Ecto neural progenitor cell (in vitro differentiated cells): ENCODE data around the gene NPIPB8.
"Not testable (repeated sequence)": the region's sequence is repeated elsewhere in the genome, so short reads cannot be mapped to it uniquely, and the experiment has no call there.

Experiments used
- DNase-seq: peaks from one replicate; pipeline ENCODE4 v3.0.0-alpha.2; 2018; ENCODE audit warnings: low spot score

The NPIPB8 gene

GRCh38 chr16:28636093-28636823 is 1.6 kb upstream of the NPIPB8 start:
- DNase-seq: not testable (repeated sequence)

- not testable (repeated sequence) for DNase-seq
These were observed 494 bp downstream of the NPIPB8 start for GRCh38 chr16:28638359-28638758.

- DNase-seq: not testable (repeated sequence)
These were observed 2.1 kb downstream of the NPIPB8 start for GRCh38 chr16:28639959-28640358.

GRCh38 chr16:28666264-28666663 is 28.4 kb downstream of the NPIPB8 start:
- not testable (repeated sequence) for DNase-seq

- not testable (repeated sequence) for DNase-seq
These were observed 29.6 kb downstream of the NPIPB8 start for GRCh38 chr16:28667480-28667879.

- not testable (repeated sequence) for DNase-seq
These were observed 30.3 kb downstream of the NPIPB8 start for GRCh38 chr16:28668199-28668598.

GRCh38 chr16:28688327-28688952 is 50.6 kb downstream of the NPIPB8 start:
- DNase-seq: not testable (repeated sequence)

GRCh38 chr16:28689425-28689824 is 51.6 kb downstream of the NPIPB8 start:
- not testable (repeated sequence) for DNase-seq

GRCh38 chr16:28691722-28692121 is 53.9 kb downstream of the NPIPB8 start:
- DNase-seq: not testable (repeated sequence)

- not testable (repeated sequence) for DNase-seq
These were observed 55.5 kb downstream of the NPIPB8 start for GRCh38 chr16:28693257-28693950.

- not testable (repeated sequence) for DNase-seq
These were observed 61.9 kb downstream of the NPIPB8 start for GRCh38 chr16:28699792-28700191.

- not testable (repeated sequence) for DNase-seq
These were observed 62.5 kb downstream of the NPIPB8 start for GRCh38 chr16:28700349-28700748.

GRCh38 chr16:28701384-28701783 is 63.5 kb downstream of the NPIPB8 start:
- DNase-seq: not testable (repeated sequence)

GRCh38 chr16:28704246-28704645 is 66.4 kb downstream of the NPIPB8 start:
- DNase-seq: not testable (repeated sequence)
